Measurements from ENCODE around the gene XPR1. TPM values are rescaled to one million over a fixed set of nuclear protein-coding genes. Genes with fewer than 3 reads are reported as not detected.
"Not testable (repeated sequence)": the region's sequence is repeated elsewhere in the genome, so short reads cannot be mapped to it uniquely, and the experiment has no call there.

Gene XPR1
- total and polyA plus RNA-seq, 2 donors (not counting 3 experiments of a cell fraction or from before 2014, with no cell fraction given), result 23.9 to 26.7 TPM

- dilution Hi-C loops (cut with MboI; ENCODE audit: extremely low pct_ligation_motif_present, low sequenced_read_pairs), result no loop called here
- CTCF ChIA-PET, result no interaction called here
These were observed 66.8 kb downstream of the XPR1 start for GRCh38 chr1:180698580-180698979.

GRCh38 chr1:180702376-180702775 lies 70.6 kb downstream of the XPR1 start:
- CTCF ChIA-PET; DNase-seq (ENCODE audit: low read depth, low spot score); H3K9me1 ChIP-seq (replicated peaks; ENCODE audit: control insufficient read depth, extremely low read depth, insufficient read depth, low read length); BruUV-seq (replicated peaks); H3K36me3 ChIP-seq (ENCODE audit: control insufficient read depth in 2 of 2, extremely low read depth in 1 of 2, insufficient read depth in 2 of 2, low read length in 2 of 2); H3K27me3 ChIP-seq (ENCODE audit: control insufficient read depth in 2 of 2, insufficient read depth in 2 of 2, low read length in 2 of 2); intact Hi-C loops (cut with micrococcal nuclease); H3K4me2 ChIP-seq (ENCODE audit: insufficient read depth, low read length); POLR2A ChIA-PET; H3K9me3 ChIP-seq (replicated peaks; ENCODE audit: control insufficient read depth, insufficient read depth, low read length); FAIRE-seq; H4K20me1 ChIP-seq (replicated peaks; ENCODE audit: control insufficient read depth, extremely low read depth, insufficient read depth, low read length); H3K79me2 ChIP-seq (ENCODE audit: control insufficient read depth, insufficient read depth, low read length); H3K4me3 ChIP-seq (replicated peaks in 1 of 3; ENCODE audit: insufficient read depth in 1 of 3, low read depth in 1 of 3, low read length in 3 of 3); dilution Hi-C loops (cut with MboI; ENCODE audit: extremely low pct_ligation_motif_present, low sequenced_read_pairs); H2AFZ ChIP-seq (ENCODE audit: low read depth, low read length); H3K9ac ChIP-seq (replicated peaks; ENCODE audit: extremely low read depth, insufficient read depth, low read length); H3K27ac ChIP-seq (ENCODE audit: insufficient read depth, low read depth, low read length); H3K4me1 ChIP-seq (ENCODE audit: control insufficient read depth, extremely low read depth, insufficient read depth, low read length): not testable (repeated sequence)

More at GRCh38 chr1:180698580-180698979, 66.8 kb downstream of the XPR1 start:
- no TSS peak for BruUV-seq (replicated peaks)
- H3K27ac ChIP-seq (ENCODE audit: insufficient read depth, low read depth, low read length), result no peak overlapping the region
- intact Hi-C loops (cut with micrococcal nuclease), result no loop called here
- no peak overlapping the region for H3K4me3 ChIP-seq (replicated peaks in 1 of 3; ENCODE audit: insufficient read depth in 1 of 3, low read depth in 1 of 3, low read length in 3 of 3)
- no peak for DNase-seq (ENCODE audit: low read depth, low spot score)
- no peak overlapping the region for H2AFZ ChIP-seq (ENCODE audit: low read depth, low read length)
- H3K4me1 ChIP-seq (ENCODE audit: control insufficient read depth, extremely low read depth, insufficient read depth, low read length), result no peaks in the 10 kb centered on the region
- POLR2A ChIA-PET, result no interaction called here
- peaks cover 15% of the 10 kb centered on the region for H3K79me2 ChIP-seq (ENCODE audit: control insufficient read depth, insufficient read depth, low read length)
- no peaks in the 10 kb centered on the region for H3K36me3 ChIP-seq (ENCODE audit: control insufficient read depth in 2 of 2, extremely low read depth in 1 of 2, insufficient read depth in 2 of 2, low read length in 2 of 2)
- no peak for FAIRE-seq
- H3K9me1 ChIP-seq (replicated peaks; ENCODE audit: control insufficient read depth, extremely low read depth, insufficient read depth, low read length), result no peaks in the 10 kb centered on the region
- H4K20me1 ChIP-seq (replicated peaks; ENCODE audit: control insufficient read depth, extremely low read depth, insufficient read depth, low read length), result no peaks in the 10 kb centered on the region
- H3K9me3 ChIP-seq (replicated peaks; ENCODE audit: control insufficient read depth, insufficient read depth, low read length), result no peaks in the 10 kb centered on the region
- no peak overlapping the region for H3K9ac ChIP-seq (replicated peaks; ENCODE audit: extremely low read depth, insufficient read depth, low read length)
- H3K27me3 ChIP-seq (ENCODE audit: control insufficient read depth in 2 of 2, insufficient read depth in 2 of 2, low read length in 2 of 2), result no peaks in the 10 kb centered on the region
- TF ChIP-seq EZH2 (IDR thresholded peaks at IDR 0.05; ENCODE audit: borderline replicate concordance, low read depth, low read length, severe bottlenecking) (no peak), GATA2 (IDR thresholded peaks at IDR 0.05; ENCODE audit: insufficient read depth, insufficient read length, low read depth, low read length) (no peak), MAX (IDR thresholded peaks at IDR 0.05; ENCODE audit: insufficient read depth, insufficient read length) (no peak), POLR2AphosphoS5 (IDR thresholded peaks at IDR 0.05; ENCODE audit: insufficient read depth, low read depth, low read length) (no peak), FOS (IDR thresholded peaks at IDR 0.05; ENCODE audit: borderline replicate concordance, insufficient read depth, low read length) (no peak), MYC (IDR thresholded peaks at IDR 0.05; ENCODE audit: low read depth, low read length) (no peak)
- no peak overlapping the region for H3K4me2 ChIP-seq (ENCODE audit: insufficient read depth, low read length)

GRCh38 chr1:180710746-180711145 lies 78.9 kb downstream of the XPR1 start:
- CTCF ChIA-PET; H3K9me1 ChIP-seq (replicated peaks; ENCODE audit: control insufficient read depth, extremely low read depth, insufficient read depth, low read length); FAIRE-seq; H3K4me1 ChIP-seq (ENCODE audit: control insufficient read depth, extremely low read depth, insufficient read depth, low read length); dilution Hi-C loops (cut with MboI; ENCODE audit: extremely low pct_ligation_motif_present, low sequenced_read_pairs); DNase-seq (ENCODE audit: low read depth, low spot score); H2AFZ ChIP-seq (ENCODE audit: low read depth, low read length); H3K9ac ChIP-seq (replicated peaks; ENCODE audit: extremely low read depth, insufficient read depth, low read length); H3K27ac ChIP-seq (ENCODE audit: insufficient read depth, low read depth, low read length); H3K4me2 ChIP-seq (ENCODE audit: insufficient read depth, low read length); BruUV-seq (replicated peaks); H4K20me1 ChIP-seq (replicated peaks; ENCODE audit: control insufficient read depth, extremely low read depth, insufficient read depth, low read length); intact Hi-C loops (cut with micrococcal nuclease); H3K36me3 ChIP-seq (ENCODE audit: control insufficient read depth in 2 of 2, extremely low read depth in 1 of 2, insufficient read depth in 2 of 2, low read length in 2 of 2); H3K9me3 ChIP-seq (replicated peaks; ENCODE audit: control insufficient read depth, insufficient read depth, low read length); H3K79me2 ChIP-seq (ENCODE audit: control insufficient read depth, insufficient read depth, low read length); H3K4me3 ChIP-seq (replicated peaks in 1 of 3; ENCODE audit: insufficient read depth in 1 of 3, low read depth in 1 of 3, low read length in 3 of 3); POLR2A ChIA-PET; H3K27me3 ChIP-seq (ENCODE audit: control insufficient read depth in 2 of 2, insufficient read depth in 2 of 2, low read length in 2 of 2): not testable (repeated sequence)

All from endothelial cell of umbilical vein (primary cell).